TTC549 (cell line): ENCODE data around the gene KCNG4.

Experiments used
- FAIRE-seq: peaks from 2 replicates; lab custom pipeline; 2012; peaks lifted over from hg19 to GRCh38; lab: Jason Lieb, UNC

Gene KCNG4, protein sequence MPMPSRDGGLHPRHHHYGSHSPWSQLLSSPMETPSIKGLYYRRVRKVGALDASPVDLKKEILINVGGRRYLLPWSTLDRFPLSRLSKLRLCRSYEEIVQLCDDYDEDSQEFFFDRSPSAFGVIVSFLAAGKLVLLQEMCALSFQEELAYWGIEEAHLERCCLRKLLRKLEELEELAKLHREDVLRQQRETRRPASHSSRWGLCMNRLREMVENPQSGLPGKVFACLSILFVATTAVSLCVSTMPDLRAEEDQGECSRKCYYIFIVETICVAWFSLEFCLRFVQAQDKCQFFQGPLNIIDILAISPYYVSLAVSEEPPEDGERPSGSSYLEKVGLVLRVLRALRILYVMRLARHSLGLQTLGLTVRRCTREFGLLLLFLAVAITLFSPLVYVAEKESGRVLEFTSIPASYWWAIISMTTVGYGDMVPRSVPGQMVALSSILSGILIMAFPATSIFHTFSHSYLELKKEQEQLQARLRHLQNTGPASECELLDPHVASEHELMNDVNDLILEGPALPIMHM

DNA sequence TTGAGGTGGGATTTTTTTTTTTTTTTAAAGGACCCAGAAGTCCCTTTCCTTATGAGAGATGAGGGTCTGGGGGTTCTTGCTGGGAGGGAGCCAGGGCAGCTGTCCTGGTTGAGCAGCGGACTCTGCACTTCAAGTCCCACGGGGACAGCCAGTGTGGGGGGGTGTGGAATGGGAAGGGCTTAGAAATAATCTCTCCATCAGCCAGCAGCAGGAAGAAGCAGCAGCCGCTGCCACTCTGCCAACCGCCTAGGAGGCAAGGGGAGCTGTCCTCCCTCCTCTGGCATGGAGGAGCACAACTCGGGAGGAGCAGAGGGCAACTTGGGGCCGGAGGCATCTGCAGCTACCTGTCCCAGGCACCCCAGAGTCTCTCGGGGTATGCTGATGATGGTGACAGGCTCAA is at the start of gene KCNG4:
KCNG4 (minus strand) TSS at position 104 of the 400 bp plus-strand sequence. CDS start 2,527 bp downstream, outside the sequence.
- FAIRE-seq: no peak

DNA sequence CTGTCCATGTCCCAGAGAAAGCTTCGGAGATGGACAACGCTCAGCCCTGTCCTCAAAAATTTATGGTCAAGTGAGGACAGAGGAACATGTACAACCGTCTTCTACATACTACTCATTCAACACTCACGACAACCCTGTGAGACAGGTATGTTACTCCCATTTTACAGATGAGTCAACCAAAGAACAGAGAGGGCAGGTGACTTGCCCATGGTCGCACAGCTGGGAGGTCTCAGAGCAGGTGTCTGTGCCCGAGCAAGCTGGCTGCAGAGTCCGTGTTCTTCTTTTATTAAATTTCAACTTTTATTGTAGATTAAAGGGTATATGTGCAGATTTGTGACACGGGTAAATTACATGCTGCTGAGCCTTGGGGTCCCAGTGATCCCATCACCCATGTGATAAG is 49.1 kb upstream of the KCNG4 start:
- FAIRE-seq: no peak

- FAIRE-seq: no peak
Measured at GRCh38 chr16:84286578-84287240, 46.9 kb upstream of the KCNG4 start.

DNA sequence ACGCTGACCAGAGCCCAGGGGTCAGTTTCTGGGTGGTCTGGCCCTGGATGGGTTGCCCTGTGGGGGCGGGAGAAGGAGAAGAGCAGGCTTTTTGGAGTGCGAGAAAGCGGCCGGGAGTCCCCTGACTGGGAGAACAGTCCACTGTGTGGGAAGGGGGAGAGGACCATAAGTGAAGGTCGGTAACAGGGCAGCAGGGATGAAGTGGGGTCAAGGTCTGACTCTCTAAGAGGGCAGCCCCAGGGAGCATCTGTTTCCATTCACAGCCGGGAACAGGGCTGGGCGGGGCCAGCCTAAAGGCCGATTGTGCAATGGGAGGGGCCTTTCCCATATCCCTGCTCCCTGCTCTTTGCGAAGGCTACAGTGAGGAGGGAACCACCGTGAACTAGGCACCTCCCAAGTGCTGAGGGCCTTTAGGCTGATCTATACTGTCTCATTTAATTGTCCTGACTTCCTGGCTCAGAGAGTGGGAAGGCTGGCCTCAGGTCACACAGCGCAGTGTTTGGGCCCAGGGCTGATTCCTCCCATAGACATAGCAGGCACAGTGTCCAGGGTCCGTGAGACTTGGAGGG is 44.4 kb upstream of the KCNG4 start:
- FAIRE-seq: no peak

DNA sequence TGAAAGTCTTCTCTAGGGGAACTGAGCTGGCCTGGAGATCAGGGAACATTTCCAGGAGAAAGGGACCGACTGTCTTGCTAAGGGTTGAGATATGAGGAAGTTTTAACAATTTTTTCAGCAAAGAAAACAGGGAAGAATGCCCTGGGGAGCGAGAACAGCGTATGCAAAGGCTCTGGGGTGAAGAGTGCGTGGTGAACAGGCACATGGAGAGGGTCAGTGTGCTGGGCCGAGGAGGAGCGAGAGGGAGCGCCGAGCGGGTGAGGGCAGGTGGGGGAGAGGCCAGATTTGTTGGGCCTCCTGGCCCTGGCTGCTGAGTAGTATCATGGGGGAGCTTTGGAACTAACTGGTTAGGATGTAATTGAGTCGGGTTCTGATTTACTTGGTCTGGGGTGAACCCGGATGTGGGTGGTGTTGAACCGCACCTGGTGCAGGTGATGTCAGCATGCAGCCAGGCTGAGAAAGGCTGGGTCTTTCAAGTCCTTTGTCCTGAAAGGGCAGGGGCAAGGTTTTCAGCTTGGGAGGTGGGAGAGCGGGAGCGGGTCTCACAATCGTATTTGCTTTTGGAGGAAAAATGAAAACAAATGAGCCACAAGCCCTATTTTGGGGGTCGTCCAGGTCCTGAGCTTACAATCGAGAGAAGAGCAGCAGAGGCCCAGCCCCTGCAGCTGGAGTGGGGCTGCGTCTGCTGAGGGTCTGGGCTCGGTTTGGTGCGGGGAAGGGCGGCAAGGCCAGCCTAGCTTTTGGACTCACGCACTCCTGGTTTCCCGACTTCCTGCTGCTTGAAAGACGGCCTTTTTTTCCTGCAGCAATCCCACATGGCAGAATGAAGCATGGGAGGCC is 43.7 kb upstream of the KCNG4 start:
- no peak for FAIRE-seq

DNA sequence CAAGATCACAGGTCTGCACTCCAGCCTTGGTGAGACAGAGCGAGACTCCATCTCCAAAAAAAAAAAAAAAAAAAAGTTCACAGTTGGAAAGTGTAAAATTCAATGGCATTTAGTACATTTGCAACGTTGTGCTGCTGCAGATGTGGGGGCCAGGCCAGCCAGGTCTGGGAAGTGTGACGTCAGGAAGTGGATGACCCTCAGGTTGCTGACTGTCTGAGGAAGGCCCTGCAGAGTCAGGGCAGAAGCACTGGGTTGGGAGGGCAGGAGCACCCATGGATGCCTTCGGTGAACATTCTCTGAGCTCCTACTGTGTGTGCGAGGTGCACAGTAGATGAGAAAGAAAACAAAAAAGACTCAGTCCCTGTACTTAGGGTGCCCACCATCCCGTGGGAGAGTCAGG is 42.7 kb upstream of the KCNG4 start:
- no peak for FAIRE-seq

DNA sequence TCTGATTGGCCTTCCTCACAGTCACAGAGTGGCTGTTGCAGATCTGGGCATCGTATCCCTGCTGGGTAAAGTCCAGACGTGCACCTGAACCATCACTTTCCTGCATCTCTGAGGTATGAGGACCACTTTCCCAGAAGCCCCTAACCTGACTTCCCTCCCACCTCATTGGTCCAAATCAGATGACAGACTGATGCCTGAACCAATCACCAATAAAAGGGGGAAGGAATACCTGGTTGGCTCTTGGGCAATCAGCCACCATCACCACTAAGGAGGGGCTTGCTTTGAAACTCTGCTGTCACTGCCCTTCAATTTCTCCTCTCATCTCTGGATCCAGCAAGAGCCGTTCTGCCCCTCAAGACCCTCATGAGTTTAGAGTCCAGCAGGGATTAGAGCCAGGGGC is 41.3 kb upstream of the KCNG4 start:
- no peak for FAIRE-seq

- no peak for FAIRE-seq
Measured at GRCh38 chr16:84279881-84280280, 40.1 kb upstream of the KCNG4 start.

GRCh38 chr16:84278968-84279367 is 39.2 kb upstream of the KCNG4 start:
- no peak for FAIRE-seq

- FAIRE-seq: no peak
Measured at GRCh38 chr16:84278333-84278732, 38.5 kb upstream of the KCNG4 start.

DNA sequence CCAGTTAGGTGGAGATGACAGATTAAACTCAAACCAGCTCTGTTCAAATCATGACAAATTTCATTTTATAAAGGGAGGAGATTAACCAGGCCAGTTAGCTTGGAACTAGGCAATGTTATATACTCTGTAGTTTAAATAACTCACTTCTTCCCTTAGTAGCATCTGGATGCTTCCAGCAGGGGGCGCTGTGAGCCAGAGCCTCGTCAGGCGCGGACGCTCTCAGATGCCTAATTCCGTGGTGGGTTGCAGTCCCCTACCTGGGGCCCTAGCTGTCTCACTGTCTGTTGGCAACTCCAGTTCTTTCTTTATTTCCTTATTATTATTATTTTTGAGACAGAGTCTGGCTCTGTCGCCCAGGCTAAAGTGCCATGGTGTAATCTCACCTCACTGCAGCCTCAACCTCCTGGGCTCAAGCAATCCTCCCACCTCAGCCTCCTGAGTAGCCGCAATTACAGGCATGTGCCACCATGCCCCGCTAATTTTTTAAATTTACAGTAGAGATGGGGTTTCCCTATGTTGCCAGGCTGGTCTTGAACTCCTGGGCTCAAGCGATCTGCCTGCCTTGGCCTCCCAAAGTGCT is 37.5 kb upstream of the KCNG4 start:
- no peak for FAIRE-seq

GRCh38 chr16:84275585-84276151 is 35.9 kb upstream of the KCNG4 start:
- no peak for FAIRE-seq

GRCh38 chr16:84274515-84274914 is 34.7 kb upstream of the KCNG4 start:
- FAIRE-seq: no peak

GRCh38 chr16:84272740-84273320 is 33.0 kb upstream of the KCNG4 start:
- FAIRE-seq: no peak

DNA sequence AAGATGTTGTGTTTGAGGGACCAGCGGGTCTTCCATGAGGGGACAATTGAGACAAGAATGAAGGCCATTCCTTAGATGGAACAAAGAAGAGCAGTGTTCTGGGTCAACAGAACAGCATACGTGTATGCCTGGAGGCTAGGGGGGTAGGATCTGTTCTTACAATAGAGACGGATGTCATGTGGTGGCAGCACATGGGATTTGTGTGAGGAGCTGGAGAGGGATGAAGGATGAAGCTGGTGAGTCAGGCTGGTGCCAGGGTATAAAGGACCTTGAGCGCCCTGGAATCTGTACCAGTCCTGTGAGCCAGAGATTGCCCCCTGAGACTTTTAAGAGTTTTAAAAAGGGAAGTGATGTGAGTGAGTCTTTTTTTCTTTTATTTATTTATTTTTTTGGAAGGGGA is 32.1 kb upstream of the KCNG4 start:
- FAIRE-seq: no peak

GRCh38 chr16:84271037-84271436 is 31.2 kb upstream of the KCNG4 start:
- FAIRE-seq: no peak

DNA sequence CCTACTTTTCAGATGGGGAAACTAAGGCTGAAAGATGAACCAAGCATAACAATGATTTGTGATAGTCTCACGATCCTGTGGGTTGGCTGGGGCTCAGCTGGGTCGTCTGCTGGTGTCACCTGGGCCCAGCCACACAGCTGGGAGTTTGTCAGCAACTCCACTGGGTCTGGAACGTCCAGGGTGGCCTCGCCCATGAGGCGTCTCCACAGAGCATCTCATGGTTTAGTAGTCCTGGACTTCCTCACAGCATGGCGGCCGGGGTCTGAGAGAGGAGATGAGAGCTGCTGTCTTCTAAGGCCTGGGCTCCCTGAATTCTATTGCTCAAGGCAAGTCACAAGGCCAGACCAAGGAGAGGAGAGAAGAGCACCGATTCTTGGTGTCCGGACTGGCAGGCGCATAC is 30.7 kb upstream of the KCNG4 start:
- FAIRE-seq: no peak

- no peak for FAIRE-seq
Measured at GRCh38 chr16:84270071-84270470, 30.3 kb upstream of the KCNG4 start.

GRCh38 chr16:84268291-84269040 is 28.7 kb upstream of the KCNG4 start:
- FAIRE-seq: no peak

- no peak for FAIRE-seq
Measured at GRCh38 chr16:84267380-84267779, 27.6 kb upstream of the KCNG4 start.

DNA sequence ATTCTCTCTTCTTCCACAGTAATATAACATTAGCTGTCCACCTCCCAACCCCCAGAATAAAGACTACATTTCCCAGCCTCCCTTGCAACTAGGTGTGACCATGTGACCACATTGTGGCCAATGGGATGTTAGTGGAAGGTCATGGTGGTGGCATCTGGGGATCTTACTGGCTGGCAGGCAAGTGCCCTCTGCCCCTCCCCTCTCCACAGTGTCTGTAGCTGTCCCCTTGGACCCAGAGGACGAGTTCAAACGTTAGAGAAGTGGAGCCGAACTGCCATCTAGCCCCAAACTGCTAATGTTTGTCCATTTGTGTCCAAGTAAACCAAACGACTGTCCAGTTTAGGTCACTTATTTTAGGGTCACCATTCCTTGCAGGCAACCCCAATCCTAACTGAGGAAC is 26.6 kb upstream of the KCNG4 start:
- peak; percentile 71 for FAIRE-seq
